Activated CD4-positive, alpha-beta memory T cell treated with anti-CD3 and anti-CD28 coated beads, Interleukin-2, amount 10 ng/mL, durations not matched to agents 7 days and 5 days (primary cell): ENCODE data around the gene PPDPF. TPM values are rescaled to one million over a fixed set of nuclear protein-coding genes. Genes with fewer than 3 reads are reported as not detected.

ENCODE experiments used
- CTCF ChIA-PET: fragments of 350-600 bp; sonication (Branson Sonifier 250); formaldehyde crosslinking; loops from one replicate; lab custom pipeline; 2021; ENCODE audit warnings: antibody characterized with exemption, inconsistent platforms; lab: Charles Lee
- POLR2A ChIA-PET: fragments of 350-600 bp; sonication (Branson Sonifier 250); formaldehyde crosslinking; loops from one replicate; lab custom pipeline; 2021; ENCODE audit warnings: antibody characterized with exemption; lab: Charles Lee
- DNase-seq: peaks from one replicate; pipeline ENCODE4 v3.0.0-alpha.2; 2020
- H3K27ac Mint-ChIP-seq: one replicate; pipeline ENCODE4 v1.8.0; 2021; ENCODE audit warnings: mild to moderate bottlenecking, mixed read lengths
- H3K27me3 Mint-ChIP-seq: one replicate; pipeline ENCODE4 v1.8.0; 2021; ENCODE audit warnings: mixed read lengths
- H3K36me3 Mint-ChIP-seq: one replicate; pipeline ENCODE4 v1.8.0; 2021; ENCODE audit warnings: low read depth, mixed read lengths
- H3K4me1 Mint-ChIP-seq: one replicate; pipeline ENCODE4 v1.8.0; 2021; ENCODE audit warnings: mixed read lengths
- H3K4me3 Mint-ChIP-seq: one replicate; pipeline ENCODE4 v1.8.0; 2021; ENCODE audit warnings: mild to moderate bottlenecking, mixed read lengths
- H3K9me3 Mint-ChIP-seq: one replicate; pipeline ENCODE4 v1.8.0; 2021; ENCODE audit warnings: mixed read lengths
- total RNA-seq, 2 experiments: library from RNA; stranded (reverse); gene quantifications; one replicate each; pipeline ENCODE4 v1.2.3, GENCODE V29; 2021

Gene PPDPF
- total RNA-seq, 2 experiments from 2014 or later = 228 to 232 TPM

DNA sequence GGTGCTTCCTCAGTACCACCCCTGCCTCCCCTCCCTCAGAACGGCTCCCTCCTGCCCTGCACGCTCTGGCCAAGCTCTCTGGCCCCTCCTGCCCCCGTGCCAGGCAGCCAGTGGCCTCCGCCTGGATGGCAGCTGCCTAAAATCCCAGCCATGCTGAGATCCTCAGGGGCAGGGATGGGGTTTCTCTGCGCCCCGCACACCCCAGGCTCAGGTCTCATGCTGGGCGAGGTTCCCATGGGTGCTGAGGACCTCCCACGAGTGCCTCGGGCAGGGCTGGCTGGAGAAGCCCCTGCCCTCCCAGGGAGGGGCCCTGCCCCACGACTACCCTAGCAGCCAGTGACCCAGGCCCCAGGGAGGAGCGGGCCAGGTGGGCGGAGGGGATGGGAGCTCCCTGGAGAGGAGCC lies 13.9 kb downstream of the PPDPF start:
- no peaks in the 10 kb centered on the region for H3K36me3 Mint-ChIP-seq
- POLR2A ChIA-PET = interaction anchor here (6.7 kb wide), 1 partner anchor 12 kb away, joined by 136 read pairs; the partner anchor contains the start of gene PPDPF
- H3K27me3 Mint-ChIP-seq = peaks cover 5% of the 10 kb centered on the region
- H3K27ac Mint-ChIP-seq = no peak overlapping the region
- CTCF ChIA-PET = no interaction called here
- peaks cover 27% of the 10 kb centered on the region for H3K4me1 Mint-ChIP-seq
- no peaks in the 10 kb centered on the region for H3K9me3 Mint-ChIP-seq
- DNase-seq = no peak
- H3K4me3 Mint-ChIP-seq = no peak overlapping the region

DNA sequence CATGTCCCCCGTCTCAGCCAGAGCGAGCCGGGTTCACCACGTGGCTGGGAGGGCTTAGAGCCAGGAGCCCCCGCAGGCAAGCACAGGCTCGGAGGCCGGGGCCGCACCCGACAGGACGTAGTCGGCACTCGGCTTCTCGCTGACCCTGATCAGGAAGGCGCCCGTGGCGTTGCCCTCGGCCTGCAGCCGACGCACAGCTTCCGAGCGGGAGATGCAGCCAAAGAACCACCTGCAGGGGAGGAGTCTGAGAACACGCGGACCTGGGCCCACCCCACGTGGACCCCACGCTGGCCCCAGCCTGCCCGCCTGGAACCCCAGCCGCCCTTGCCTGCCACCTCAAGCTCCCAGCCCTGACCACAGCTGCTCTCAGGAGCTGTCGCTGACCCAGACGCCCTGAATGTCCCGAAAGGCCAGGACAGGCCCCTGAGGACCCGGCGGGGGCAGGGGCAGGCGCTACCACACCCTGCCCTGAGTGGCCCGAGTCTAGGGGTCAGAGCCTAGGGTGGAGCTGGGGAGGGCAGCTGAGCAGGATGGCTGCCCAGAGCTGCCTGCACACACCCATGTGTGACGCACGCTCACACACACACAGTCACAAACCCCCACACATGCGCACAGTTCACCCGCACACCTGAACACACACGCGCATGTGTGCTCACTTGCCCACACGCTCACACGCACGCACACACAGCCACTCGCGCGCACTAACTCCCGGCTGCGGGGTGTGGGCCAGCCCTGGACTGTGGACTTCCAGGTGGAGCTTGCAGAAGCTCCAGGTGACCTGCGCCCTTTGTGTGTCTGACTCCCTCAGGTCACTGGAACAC lies 14.5 kb downstream of the PPDPF start:
- Mint-ChIP-seq H3K27me3 (peaks cover 5% of the 10 kb centered on the region), H3K27ac (no peak overlapping the region), H3K9me3 (no peaks in the 10 kb centered on the region), H3K4me1 (peaks cover 27% of the 10 kb centered on the region), H3K36me3 (no peaks in the 10 kb centered on the region), H3K4me3 (no peak overlapping the region)
- ChIA-PET CTCF (interaction anchor here (0.7 kb wide), 1 partner anchor 39 kb away, joined by 4 read pairs; no protein-coding TSS in a partner anchor), POLR2A (interaction anchor here (6.7 kb wide), 1 partner anchor 13 kb away, joined by 136 read pairs; the partner anchor contains the start of gene PPDPF)
- no peak for DNase-seq

DNA sequence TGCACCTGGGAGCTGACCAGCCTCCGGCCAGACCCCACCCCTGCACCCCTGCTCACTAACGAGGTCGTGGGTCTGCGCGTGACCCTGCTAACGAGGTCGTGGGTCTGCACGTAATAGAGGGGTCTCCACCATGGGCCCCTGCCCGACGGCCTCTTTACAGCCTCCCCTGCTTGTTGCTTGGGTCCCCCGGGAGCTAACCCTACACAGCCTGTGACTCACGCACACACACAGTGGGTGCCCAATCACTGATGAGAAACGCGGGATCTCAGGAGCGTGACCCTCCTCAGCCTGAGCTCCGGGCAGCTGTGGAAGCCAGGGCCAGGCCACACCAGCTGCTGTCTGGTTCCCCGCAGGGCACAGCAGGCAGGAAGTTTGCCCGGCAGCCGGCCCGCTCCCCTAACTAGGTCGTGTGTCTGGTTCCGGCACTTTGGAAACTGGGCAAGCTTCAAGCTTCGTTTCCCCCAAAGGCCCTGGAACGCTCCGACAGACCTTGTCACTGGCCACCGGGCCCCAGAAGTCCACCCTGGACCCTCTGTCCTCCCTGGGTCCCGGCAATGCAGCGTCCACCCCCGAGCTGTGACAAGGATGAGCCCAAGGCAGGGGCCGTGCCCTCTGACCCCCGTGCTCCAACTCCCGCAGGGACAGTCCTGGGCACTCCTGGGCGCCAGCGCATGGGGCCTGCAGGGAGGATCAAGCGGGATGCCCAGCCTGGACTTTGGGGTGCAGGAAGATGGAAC lies 15.8 kb downstream of the PPDPF start:
- ChIA-PET CTCF (interaction anchor here (0.8 to 2.7 kb wide), 8 partner anchors 15 to 444 kb away, joined by 3 to 14 read pairs (median 6); partner anchors contain the start of genes GMEB2, PPDPF, PRPF6 and RTEL1), POLR2A (interaction anchor here (0.8 to 6.7 kb wide), 15 partner anchors 14 to 530 kb away, joined by 3 to 136 read pairs (median 7); partner anchors contain the start of genes LIME1, PPDPF, RTEL1 and SLC2A4RG)
- peak overlapping the region; percentile 73 for H3K4me3 Mint-ChIP-seq
- peak overlapping the region; percentile 87 for H3K27ac Mint-ChIP-seq
- peaks cover 7% of the 10 kb centered on the region for H3K27me3 Mint-ChIP-seq
- H3K36me3 Mint-ChIP-seq = no peaks in the 10 kb centered on the region
- peaks cover 27% of the 10 kb centered on the region for H3K4me1 Mint-ChIP-seq
- DNase-seq = no peak
- H3K9me3 Mint-ChIP-seq = no peaks in the 10 kb centered on the region

GRCh38 chr20:63536997-63537524 lies 16.5 kb downstream of the PPDPF start, which contains the start of gene PTK6:
TSS of gene PTK6 (minus strand) at chr20:63537376. CDS start at chr20:63537314, 62 bp downstream.
- peak within 1 kb of the TSS; percentile 73 for H3K4me3 Mint-ChIP-seq
- POLR2A ChIA-PET = interaction anchor here (0.8 to 6.7 kb wide), 23 partner anchors 9 to 529 kb away, joined by 3 to 136 read pairs (median 5); partner anchors contain the start of genes ARFRP1, GMEB2, HELZ2 and LIME1
- peak; percentile 66 for DNase-seq
- peaks cover 27% of the 10 kb centered on the region for H3K4me1 Mint-ChIP-seq
- H3K27me3 Mint-ChIP-seq = peaks cover 4% of the 10 kb centered on the region
- no peaks in the 10 kb centered on the region for H3K36me3 Mint-ChIP-seq
- no peaks in the 10 kb centered on the region for H3K9me3 Mint-ChIP-seq
- H3K27ac Mint-ChIP-seq = peak within 1 kb of the TSS; percentile 87
- CTCF ChIA-PET = interaction anchor here (0.7 to 3.1 kb wide), 35 partner anchors 9 to 583 kb away, joined by 3 to 28 read pairs (median 5); partner anchors contain the start of genes ARFRP1, GMEB2, HELZ2 and LIME1

GRCh38 chr20:63537525-63538203 lies 17.1 kb downstream of the PPDPF start:
- POLR2A ChIA-PET = interaction anchor here (0.7 to 6.7 kb wide), 26 partner anchors 8 to 442 kb away, joined by 3 to 136 read pairs (median 5); partner anchors contain the start of genes ARFRP1, GMEB2, HELZ2 and LIME1

GRCh38 chr20:63538204-63539091 lies 17.9 kb downstream of the PPDPF start:
- DNase-seq = no peak
- peaks cover 29% of the 10 kb centered on the region for H3K4me1 Mint-ChIP-seq
- H3K4me3 Mint-ChIP-seq = peak overlapping the region; percentile 73
- POLR2A ChIA-PET = interaction anchor here (0.7 to 6.7 kb wide), 26 partner anchors 7 to 441 kb away, joined by 3 to 136 read pairs (median 5); partner anchors contain the start of genes ARFRP1, GMEB2, HELZ2 and LIME1
- CTCF ChIA-PET = interaction anchor here (0.7 to 3.1 kb wide), 29 partner anchors 10 to 582 kb away, joined by 3 to 28 read pairs (median 7); partner anchors contain the start of genes ARFRP1, GMEB2, LIME1 and PPDPF
- H3K27ac Mint-ChIP-seq = peak overlapping the region; percentile 87
- H3K9me3 Mint-ChIP-seq = no peaks in the 10 kb centered on the region
- H3K36me3 Mint-ChIP-seq = no peaks in the 10 kb centered on the region
- H3K27me3 Mint-ChIP-seq = peaks cover 2% of the 10 kb centered on the region

More at GRCh38 chr20:63537525-63538203, 17.1 kb downstream of the PPDPF start:
- Mint-ChIP-seq H3K27me3 (peaks cover 2% of the 10 kb centered on the region), H3K4me1 (peaks cover 27% of the 10 kb centered on the region), H3K4me3 (peak overlapping the region; percentile 73), H3K27ac (peak overlapping the region; percentile 87), H3K9me3 (no peaks in the 10 kb centered on the region), H3K36me3 (no peaks in the 10 kb centered on the region)
- peak; percentile 97 for DNase-seq
- CTCF ChIA-PET = interaction anchor here (0.7 to 3.1 kb wide), 36 partner anchors 9 to 583 kb away, joined by 3 to 28 read pairs (median 5); partner anchors contain the start of genes ARFRP1, GMEB2, HELZ2 and LIME1

DNA sequence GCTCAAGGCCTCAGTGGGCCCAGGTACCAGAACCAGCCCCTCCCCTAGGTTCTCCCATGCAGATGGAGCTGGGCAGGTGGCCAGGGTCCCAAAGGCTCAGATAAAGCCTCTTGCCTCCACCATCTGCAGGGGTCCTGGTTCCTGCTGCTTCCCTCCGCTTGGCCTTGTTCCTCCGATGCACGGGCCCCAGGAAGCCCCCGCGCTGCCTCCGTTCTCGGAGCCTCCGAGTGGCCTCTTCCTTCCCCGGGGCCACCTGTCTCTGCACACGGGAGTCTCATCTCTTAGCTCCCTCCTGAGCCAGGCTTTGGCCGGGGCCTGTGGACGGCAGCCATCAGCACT lies 18.5 kb downstream of the PPDPF start:
- H3K27me3 Mint-ChIP-seq = peaks cover 7% of the 10 kb centered on the region
- ChIA-PET CTCF (interaction anchor here (0.5 to 3.1 kb wide), 8 partner anchors 14 to 499 kb away, joined by 4 to 28 read pairs (median 12); partner anchors contain the start of genes PPDPF, RTEL1 and TPD52L2), POLR2A (interaction anchor here (1.1 to 6.7 kb wide), 7 partner anchors 10 to 103 kb away, joined by 3 to 136 read pairs (median 18); partner anchors contain the start of genes GMEB2 and PPDPF)
- H3K4me3 Mint-ChIP-seq = no peak overlapping the region
- no peak overlapping the region for H3K27ac Mint-ChIP-seq
- no peaks in the 10 kb centered on the region for H3K9me3 Mint-ChIP-seq
- no peaks in the 10 kb centered on the region for H3K36me3 Mint-ChIP-seq
- no peak for DNase-seq
- peaks cover 29% of the 10 kb centered on the region for H3K4me1 Mint-ChIP-seq

GRCh38 chr20:63539441-63540370 lies 19.1 kb downstream of the PPDPF start:
- Mint-ChIP-seq H3K4me1 (peaks cover 29% of the 10 kb centered on the region), H3K27ac (no peak overlapping the region), H3K27me3 (peaks cover 7% of the 10 kb centered on the region), H3K9me3 (no peaks in the 10 kb centered on the region), H3K4me3 (no peak overlapping the region), H3K36me3 (no peaks in the 10 kb centered on the region)
- DNase-seq = no peak
- ChIA-PET CTCF (interaction anchor here (0.5 to 3.1 kb wide), 6 partner anchors 13 to 499 kb away, joined by 4 to 24 read pairs (median 12); partner anchors contain the start of genes PPDPF and TPD52L2), POLR2A (interaction anchor here (0.6 to 6.7 kb wide), 9 partner anchors 12 to 415 kb away, joined by 3 to 136 read pairs (median 3); partner anchors contain the start of genes ARFRP1, GMEB2, PPDPF and ZGPAT)

GRCh38 chr20:63540417-63541186 lies 20.0 kb downstream of the PPDPF start:
- no peak for DNase-seq
- no peaks in the 10 kb centered on the region for H3K36me3 Mint-ChIP-seq
- ChIA-PET POLR2A (interaction anchor here (0.6 to 6.7 kb wide), 6 partner anchors 11 to 415 kb away, joined by 3 to 136 read pairs (median 20); partner anchors contain the start of genes GMEB2 and PPDPF), CTCF (no interaction called here)
- peaks cover 29% of the 10 kb centered on the region for H3K4me1 Mint-ChIP-seq
- no peaks in the 10 kb centered on the region for H3K9me3 Mint-ChIP-seq
- H3K27me3 Mint-ChIP-seq = peaks cover 10% of the 10 kb centered on the region
- H3K4me3 Mint-ChIP-seq = no peak overlapping the region
- H3K27ac Mint-ChIP-seq = no peak overlapping the region
